ENCODE measurements around the gene ZNF285. TPM values are rescaled to one million over a fixed set of nuclear protein-coding genes. Genes with fewer than 3 reads are reported as not detected.

ZNF285 gene
- total RNA-seq, 1 experiment from 2014 or later, result 1.4 TPM

- no peak overlapping the region for H3K4me3 ChIP-seq (ENCODE audit: low read depth in 2 of 2, low read length in 2 of 2)
- intact Hi-C loops (cut with micrococcal nuclease; ENCODE audit: unreplicated experiment), result no loop called here
- ChIA-PET CTCF (no interaction called here), POLR2A (no interaction called here)
- TF ChIP-seq TCF7L2 (IDR thresholded peaks at IDR 0.05; ENCODE audit: low read depth, low read length), result no peak
- TF ChIP-seq REST (IDR thresholded peaks at IDR 0.05; ENCODE audit: insufficient read depth in 1 of 2, low read depth in 2 of 2, low read length in 1 of 2), result no peak
- no peak for TF ChIP-seq POLR2AphosphoS5 (IDR thresholded peaks at IDR 0.05; ENCODE audit: low read depth, low read length)
- no peak for TF ChIP-seq SIN3A (IDR thresholded peaks at IDR 0.05; ENCODE audit: borderline replicate concordance, insufficient read depth, low read depth, low read length)
- no peak for TF ChIP-seq CTCF (IDR thresholded peaks at IDR 0.05)
- no peaks in the 10 kb centered on the region for H3K9me3 ChIP-seq (ENCODE audit: control insufficient read depth, insufficient read depth, low read depth, low read length)
- in situ Hi-C loops (cut with HindIII; ENCODE audit: low pct_unique_long_range_greater_than_20kb, low sequenced_read_pairs), result no loop called here
- no peaks in the 10 kb centered on the region for H3K4me1 ChIP-seq (ENCODE audit: control insufficient read depth, insufficient read depth, low read length)
- BruUV-seq (replicated peaks), result no TSS peak
- ATAC-seq, result no peak
- no peaks in the 10 kb centered on the region for H3K36me3 ChIP-seq (ENCODE audit: control insufficient read depth, insufficient read depth, low read length)
- no peak overlapping the region for H3K27ac ChIP-seq (ENCODE audit: low read length)
- no peaks in the 10 kb centered on the region for H3K27me3 ChIP-seq (ENCODE audit: control insufficient read depth, insufficient read depth, low read length)
- no peak for DNase-seq (ENCODE audit: low read depth, low spot score)
Observed at GRCh38 chr19:44374789-44375188, 26.6 kb downstream of the ZNF285 start.

- H3K4me1 ChIP-seq (ENCODE audit: control insufficient read depth, insufficient read depth, low read length), result no peaks in the 10 kb centered on the region
- BruUV-seq (replicated peaks), result no TSS peak
- CTCF ChIA-PET, result no interaction called here
- H3K27ac ChIP-seq (ENCODE audit: low read length), result no peak overlapping the region
- no peak for TF ChIP-seq CTCF (IDR thresholded peaks at IDR 0.05)
- TF ChIP-seq POLR2AphosphoS5 (IDR thresholded peaks at IDR 0.05; ENCODE audit: low read depth, low read length), result no peak
- TF ChIP-seq TCF7L2 (IDR thresholded peaks at IDR 0.05; ENCODE audit: low read depth, low read length), result no peak
- TF ChIP-seq SIN3A (IDR thresholded peaks at IDR 0.05; ENCODE audit: borderline replicate concordance, insufficient read depth, low read depth, low read length), result no peak
- no peak for TF ChIP-seq REST (IDR thresholded peaks at IDR 0.05; ENCODE audit: insufficient read depth in 1 of 2, low read depth in 2 of 2, low read length in 1 of 2)
- in situ Hi-C loops (cut with HindIII; ENCODE audit: low pct_unique_long_range_greater_than_20kb, low sequenced_read_pairs), result no loop called here
- no peak overlapping the region for H3K4me3 ChIP-seq (ENCODE audit: low read depth in 2 of 2, low read length in 2 of 2)
- POLR2A ChIA-PET, result no interaction called here
- no peaks in the 10 kb centered on the region for H3K27me3 ChIP-seq (ENCODE audit: control insufficient read depth, insufficient read depth, low read length)
- ATAC-seq (no peak), DNase-seq (ENCODE audit: low read depth, low spot score) (no peak)
- H3K9me3 ChIP-seq (ENCODE audit: control insufficient read depth, insufficient read depth, low read depth, low read length), result no peaks in the 10 kb centered on the region
- no peaks in the 10 kb centered on the region for H3K36me3 ChIP-seq (ENCODE audit: control insufficient read depth, insufficient read depth, low read length)
- intact Hi-C loops (cut with micrococcal nuclease; ENCODE audit: unreplicated experiment), result no loop called here
Observed at GRCh38 chr19:44371815-44372480, 29.5 kb downstream of the ZNF285 start.
